ENCODE measurements around the gene CBX6. TPM values are rescaled to one million over a fixed set of nuclear protein-coding genes. Genes with fewer than 3 reads are reported as not detected.
"Not testable (repeated sequence)": the region's sequence is repeated elsewhere in the genome, so short reads cannot be mapped to it uniquely, and the experiment has no call there.

The CBX6 gene
- total and polyA plus RNA-seq, 2 donors from 2014 or later, result 24.9 to 113 TPM

GRCh38 chr22:38919631-38920190 is 47.7 kb upstream of the CBX6 start:
- Histone ChIP-seq H3K4me3 (ENCODE audit: low read length in 3 of 3) (no peak overlapping the region), H3K36me3 (ENCODE audit: control insufficient read depth in 2 of 3, insufficient read depth in 3 of 3, low read length in 3 of 3) (no peaks in the 10 kb centered on the region), H3K9ac (ENCODE audit: low read length in 3 of 3) (no peak overlapping the region), H3K27me3 (ENCODE audit: control insufficient read depth, insufficient read depth, low read length) (no peaks in the 10 kb centered on the region), H3K9me3 (ENCODE audit: control insufficient read depth in 2 of 3, insufficient read depth in 1 of 3, low read length in 3 of 3) (no peaks in the 10 kb centered on the region), H3K27ac (ENCODE audit: low read depth in 2 of 2, low read length in 2 of 2) (no peak overlapping the region), H3K4me1 (ENCODE audit: control insufficient read depth in 2 of 3, insufficient read depth in 2 of 3, low read depth in 1 of 3, low read length in 3 of 3) (peaks cover 0 to 9% (median 8%) of the 10 kb centered on the region in 3 donors)
- no peak for FAIRE-seq
- DNase-seq, result peak in 2 of 5 donors; percentile 52 to 63
- no peak for TF ChIP-seq CTCF (IDR thresholded peaks at IDR 0.05; ENCODE audit: borderline replicate concordance, extremely low read depth, insufficient read depth)
- intact Hi-C loops (cut with DNase I), result no loop called here

- no peak overlapping the region for H3K9ac ChIP-seq (ENCODE audit: low read length in 3 of 3)
- intact Hi-C loops (cut with DNase I), result no loop called here
- no peaks in the 10 kb centered on the region for H3K4me1 ChIP-seq (ENCODE audit: control insufficient read depth in 2 of 3, insufficient read depth in 2 of 3, low read depth in 1 of 3, low read length in 3 of 3)
- no peak overlapping the region for H3K4me3 ChIP-seq (ENCODE audit: low read length in 3 of 3)
- no peaks in the 10 kb centered on the region for H3K36me3 ChIP-seq (ENCODE audit: control insufficient read depth in 2 of 3, insufficient read depth in 3 of 3, low read length in 3 of 3)
- H3K27me3 ChIP-seq (ENCODE audit: control insufficient read depth, insufficient read depth, low read length), result no peaks in the 10 kb centered on the region
- FAIRE-seq, result no peak
- TF ChIP-seq CTCF (IDR thresholded peaks at IDR 0.05; ENCODE audit: borderline replicate concordance, extremely low read depth, insufficient read depth), result no peak
- no peaks in the 10 kb centered on the region for H3K9me3 ChIP-seq (ENCODE audit: control insufficient read depth in 2 of 3, insufficient read depth in 1 of 3, low read length in 3 of 3)
- no peak overlapping the region for H3K27ac ChIP-seq (ENCODE audit: low read depth in 2 of 2, low read length in 2 of 2)
- DNase-seq, result peak in 1 of 5 donors; percentile 44
These were observed 39.4 kb upstream of the CBX6 start for GRCh38 chr22:38911434-38911833.

GRCh38 chr22:38907767-38908166 is 35.8 kb upstream of the CBX6 start:
- FAIRE-seq (no peak), DNase-seq (no peak)
- intact Hi-C loops (cut with DNase I), result no loop called here
- Histone ChIP-seq H3K36me3 (ENCODE audit: control insufficient read depth in 2 of 3, insufficient read depth in 3 of 3, low read length in 3 of 3) (no peaks in the 10 kb centered on the region), H3K9me3 (ENCODE audit: control insufficient read depth in 2 of 3, insufficient read depth in 1 of 3, low read length in 3 of 3) (no peaks in the 10 kb centered on the region), H3K9ac (ENCODE audit: low read length in 3 of 3) (no peak overlapping the region), H3K27me3 (ENCODE audit: control insufficient read depth, insufficient read depth, low read length) (no peaks in the 10 kb centered on the region), H3K27ac (ENCODE audit: low read depth in 2 of 2, low read length in 2 of 2) (no peak overlapping the region), H3K4me3 (ENCODE audit: low read length in 3 of 3) (no peak overlapping the region), H3K4me1 (ENCODE audit: control insufficient read depth in 2 of 3, insufficient read depth in 2 of 3, low read depth in 1 of 3, low read length in 3 of 3) (no peaks in the 10 kb centered on the region)
- no peak for TF ChIP-seq CTCF (IDR thresholded peaks at IDR 0.05; ENCODE audit: borderline replicate concordance, extremely low read depth, insufficient read depth)

GRCh38 chr22:38906052-38906451 is 34.0 kb upstream of the CBX6 start:
- intact Hi-C loops (cut with DNase I), result no loop called here
- no peak for TF ChIP-seq CTCF (IDR thresholded peaks at IDR 0.05; ENCODE audit: borderline replicate concordance, extremely low read depth, insufficient read depth)
- H3K27ac ChIP-seq (ENCODE audit: low read depth in 2 of 2, low read length in 2 of 2), result no peak overlapping the region
- no peak overlapping the region for H3K9ac ChIP-seq (ENCODE audit: low read length in 3 of 3)
- no peaks in the 10 kb centered on the region for H3K36me3 ChIP-seq (ENCODE audit: control insufficient read depth in 2 of 3, insufficient read depth in 3 of 3, low read length in 3 of 3)
- no peaks in the 10 kb centered on the region for H3K9me3 ChIP-seq (ENCODE audit: control insufficient read depth in 2 of 3, insufficient read depth in 1 of 3, low read length in 3 of 3)
- H3K27me3 ChIP-seq (ENCODE audit: control insufficient read depth, insufficient read depth, low read length), result no peaks in the 10 kb centered on the region
- H3K4me1 ChIP-seq (ENCODE audit: control insufficient read depth in 2 of 3, insufficient read depth in 2 of 3, low read depth in 1 of 3, low read length in 3 of 3), result no peaks in the 10 kb centered on the region
- DNase-seq (no peak), FAIRE-seq (no peak)
- H3K4me3 ChIP-seq (ENCODE audit: low read length in 3 of 3), result no peak overlapping the region

- H3K36me3 ChIP-seq (ENCODE audit: control insufficient read depth in 2 of 3, insufficient read depth in 3 of 3, low read length in 3 of 3); intact Hi-C loops (cut with DNase I); H3K27ac ChIP-seq (ENCODE audit: low read depth in 2 of 2, low read length in 2 of 2); DNase-seq; H3K27me3 ChIP-seq (ENCODE audit: control insufficient read depth, insufficient read depth, low read length); H3K9me3 ChIP-seq (ENCODE audit: control insufficient read depth in 2 of 3, insufficient read depth in 1 of 3, low read length in 3 of 3); H3K4me1 ChIP-seq (ENCODE audit: control insufficient read depth in 2 of 3, insufficient read depth in 2 of 3, low read depth in 1 of 3, low read length in 3 of 3); FAIRE-seq; H3K9ac ChIP-seq (ENCODE audit: low read length in 3 of 3); H3K4me3 ChIP-seq (ENCODE audit: low read length in 3 of 3): not testable (repeated sequence)
These were observed 32.1 kb upstream of the CBX6 start for GRCh38 chr22:38904052-38904617.

Measured in kidney (tissue), 14 donors.